K562 (cell line): ENCODE data around the gene DESI1. TPM values are rescaled to one million over a fixed set of nuclear protein-coding genes. Genes with fewer than 3 reads are reported as not detected.
A peak's percentile ranks its signal among the peaks of the same experiment; 100 is the strongest.

Experiments
- CBX1 ChIP-seq: sonication (generic); IDR thresholded peaks from 2 replicates; pipeline ENCODE4 v1.6.1; 2016; ENCODE audit warnings: antibody characterized with exemption, low read depth, mild to moderate bottlenecking
- HDAC1 ChIP-seq, 2 experiments: fragments of 450-650 bp; IDR thresholded peaks; 2 replicates each; pipeline ENCODE4 v1.6.1; 2016 to 2017; ENCODE audit warnings: inconsistent platforms in 1 of 2, mild to moderate bottlenecking in 1 of 2, moderate library complexity in 1 of 2
- HOMEZ ChIP-seq: fragments of 250-450 bp; sonication (Bioruptor Pico); IDR thresholded peaks from 2 replicates; pipeline ENCODE4 v1.4.0; 2020; ENCODE audit warnings: mild to moderate bottlenecking, moderate library complexity
- PBX2 ChIP-seq, 2 experiments: IDR thresholded peaks in 1 of 2; conservative IDR thresholded peaks in 1 of 2; 2 replicates each; pipeline ENCODE4 v1.6.1; 2016; ENCODE audit warnings: low read depth in 2 of 2, mild to moderate bottlenecking in 1 of 2, missing compliant biosample characterization in 1 of 2, missing genetic modification characterization in 1 of 2, moderate library complexity in 1 of 2
- POLR3G ChIP-seq: IDR thresholded peaks from 2 replicates; pipeline ENCODE4 v1.6.1; 2011; ENCODE audit not compliant: insufficient read length, insufficient replicate concordance; ENCODE audit errors: extremely low read depth
- SRSF9 ChIP-seq: fragments of 200-400 bp; formaldehyde crosslinking; IDR thresholded peaks from 2 replicates; pipeline ENCODE4 v1.6.1; 2017; ENCODE audit warnings: low read depth, low read length, borderline replicate concordance
- polyA plus RNA-seq, 8 experiments: library from polyadenylated mRNA; depleted of rRNA in 4 of 8; stranded (reverse) in 5 of 8; unstranded in 3 of 8; fragments of >200 nt; fragmentation: Nextera tagmentation in 2 of 8; fragmentation: Illumina TruSeq in 1 of 8; extraction: Ambion mirVana in 2 of 8; extraction: Trizol in 1 of 8; gene quantifications; 2 replicates each; pipeline versions ENCODE4 v1.2.1 to v1.2.3, GENCODE V29; 2011 to 2014; ENCODE audit warnings: inconsistent platforms in 1 of 8, missing spikeins in 1 of 8
- total RNA-seq, 7 experiments: library from RNA; depleted of rRNA in 6 of 7; stranded (reverse); fragments of >200 nt in 6 of 7; fragmentation: Illumina TruSeq in 2 of 7; extraction: Trizol in 2 of 7; gene quantifications; 2 replicates each; pipeline versions ENCODE4 v1.2.1 to v1.2.3, GENCODE V29; 2011 to 2021; ENCODE audit warnings: low replicate concordance in 1 of 7
- TF ChIP-seq, protein P1 (sequence below), 2 experiments: IDR thresholded peaks; 2 replicates each; pipeline ENCODE4 v1.6.1; 2011; ENCODE audit warnings: borderline replicate concordance in 1 of 2, control low read depth in 1 of 2, low read depth in 1 of 2, low read length in 1 of 2, mild to moderate bottlenecking in 1 of 2, mixed read lengths in 1 of 2, moderate library complexity in 1 of 2; ENCODE audit not compliant: insufficient read depth in 1 of 2, insufficient read length in 1 of 2, poor library complexity in 1 of 2, severe bottlenecking in 1 of 2; ENCODE audit errors: extremely low read depth in 1 of 2
- TF ChIP-seq, protein P2 (sequence below): fragments of 250-450 bp; sonication (Bioruptor Pico); IDR thresholded peaks from 2 replicates; pipeline ENCODE4 v1.4.0; 2020

The DESI1 gene
- total and polyA plus RNA-seq, 9 of the 15 experiments (the other 6 are each of a cell fraction or from before 2014, with no cell fraction given) = 7.2 to 45.9 (median 29.8) TPM

GRCh38 chr22:41620589-41621098 is at the start of gene DESI1 (continued):
- TF ChIP-seq, protein P1, sequence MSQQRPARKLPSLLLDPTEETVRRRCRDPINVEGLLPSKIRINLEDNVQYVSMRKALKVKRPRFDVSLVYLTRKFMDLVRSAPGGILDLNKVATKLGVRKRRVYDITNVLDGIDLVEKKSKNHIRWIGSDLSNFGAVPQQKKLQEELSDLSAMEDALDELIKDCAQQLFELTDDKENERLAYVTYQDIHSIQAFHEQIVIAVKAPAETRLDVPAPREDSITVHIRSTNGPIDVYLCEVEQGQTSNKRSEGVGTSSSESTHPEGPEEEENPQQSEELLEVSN (IDR thresholded peaks at IDR 0.05; ENCODE audit: borderline replicate concordance in 1 of 2, extremely low read depth in 1 of 2, insufficient read depth in 1 of 2, insufficient read length in 1 of 2, low read depth in 1 of 2, low read length in 1 of 2, poor library complexity in 1 of 2, severe bottlenecking in 1 of 2) = peak in 1 of 2 experiments; percentile 31
- no peak for TF ChIP-seq PBX2 (CRISPR knock-in tag; IDR thresholded peaks at IDR 0.05; ENCODE audit: low read depth)
- TF ChIP-seq PBX2 (tag; conservative IDR thresholded peaks at IDR 0.05; ENCODE audit: low read depth) = no peak
- peak in 1 of 2 experiments; percentile 36; a peak in 1 of 4 replicates for TF ChIP-seq HDAC1 (IDR thresholded peaks at IDR 0.05)
- TF ChIP-seq SRSF9 = no peak
- TF ChIP-seq POLR3G = no peak
- TF ChIP-seq, protein P2, sequence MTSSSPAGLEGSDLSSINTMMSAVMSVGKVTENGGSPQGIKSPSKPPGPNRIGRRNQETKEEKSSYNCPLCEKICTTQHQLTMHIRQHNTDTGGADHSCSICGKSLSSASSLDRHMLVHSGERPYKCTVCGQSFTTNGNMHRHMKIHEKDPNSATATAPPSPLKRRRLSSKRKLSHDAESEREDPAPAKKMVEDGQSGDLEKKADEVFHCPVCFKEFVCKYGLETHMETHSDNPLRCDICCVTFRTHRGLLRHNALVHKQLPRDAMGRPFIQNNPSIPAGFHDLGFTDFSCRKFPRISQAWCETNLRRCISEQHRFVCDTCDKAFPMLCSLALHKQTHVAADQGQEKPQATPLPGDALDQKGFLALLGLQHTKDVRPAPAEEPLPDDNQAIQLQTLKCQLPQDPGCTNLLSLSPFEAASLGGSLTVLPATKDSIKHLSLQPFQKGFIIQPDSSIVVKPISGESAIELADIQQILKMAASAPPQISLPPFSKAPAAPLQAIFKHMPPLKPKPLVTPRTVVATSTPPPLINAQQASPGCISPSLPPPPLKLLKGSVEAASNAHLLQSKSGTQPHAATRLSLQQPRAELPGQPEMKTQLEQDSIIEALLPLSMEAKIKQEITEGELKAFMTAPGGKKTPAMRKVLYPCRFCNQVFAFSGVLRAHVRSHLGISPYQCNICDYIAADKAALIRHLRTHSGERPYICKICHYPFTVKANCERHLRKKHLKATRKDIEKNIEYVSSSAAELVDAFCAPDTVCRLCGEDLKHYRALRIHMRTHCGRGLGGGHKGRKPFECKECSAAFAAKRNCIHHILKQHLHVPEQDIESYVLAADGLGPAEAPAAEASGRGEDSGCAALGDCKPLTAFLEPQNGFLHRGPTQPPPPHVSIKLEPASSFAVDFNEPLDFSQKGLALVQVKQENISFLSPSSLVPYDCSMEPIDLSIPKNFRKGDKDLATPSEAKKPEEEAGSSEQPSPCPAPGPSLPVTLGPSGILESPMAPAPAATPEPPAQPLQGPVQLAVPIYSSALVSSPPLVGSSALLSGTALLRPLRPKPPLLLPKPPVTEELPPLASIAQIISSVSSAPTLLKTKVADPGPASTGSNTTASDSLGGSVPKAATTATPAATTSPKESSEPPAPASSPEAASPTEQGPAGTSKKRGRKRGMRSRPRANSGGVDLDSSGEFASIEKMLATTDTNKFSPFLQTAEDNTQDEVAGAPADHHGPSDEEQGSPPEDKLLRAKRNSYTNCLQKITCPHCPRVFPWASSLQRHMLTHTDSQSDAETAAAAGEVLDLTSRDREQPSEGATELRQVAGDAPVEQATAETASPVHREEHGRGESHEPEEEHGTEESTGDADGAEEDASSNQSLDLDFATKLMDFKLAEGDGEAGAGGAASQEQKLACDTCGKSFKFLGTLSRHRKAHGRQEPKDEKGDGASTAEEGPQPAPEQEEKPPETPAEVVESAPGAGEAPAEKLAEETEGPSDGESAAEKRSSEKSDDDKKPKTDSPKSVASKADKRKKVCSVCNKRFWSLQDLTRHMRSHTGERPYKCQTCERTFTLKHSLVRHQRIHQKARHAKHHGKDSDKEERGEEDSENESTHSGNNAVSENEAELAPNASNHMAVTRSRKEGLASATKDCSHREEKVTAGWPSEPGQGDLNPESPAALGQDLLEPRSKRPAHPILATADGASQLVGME (CRISPR knock-in tag) = 0 out of 2 replicates have a peak, but pooled peaks have one; percentile 18
- TF ChIP-seq HOMEZ (CRISPR knock-in tag) = no peak
- peak; percentile 22; the same call in 1 of the 2 replicates for TF ChIP-seq CBX1
